Esophagus squamous epithelium (tissue), 5 donors: ENCODE results near the gene MMP14. TPM values are rescaled to one million over a fixed set of nuclear protein-coding genes. Genes with fewer than 3 reads are reported as not detected.

Experiments
- DNase-seq: peaks from one replicate; lab custom pipeline; 2025; lab: John Stamatoyannopoulos, UW
- H3K27ac ChIP-seq, 4 donors: fragments of 200-600 bp; sonication (generic); one replicate each; pipeline ENCODE4 v1.5.1; 2016 to 2019; ENCODE audit warnings: mild to moderate bottlenecking in 1 of 4
- H3K27me3 ChIP-seq, 4 donors: fragments of 200-600 bp; sonication (generic); 1 replicate in 3 of 4; 2 replicates in 1 of 4; pipeline versions ENCODE4 v1.5.1 to v1.6.0; 2017 to 2021; ENCODE audit warnings: antibody characterized with exemption in 1 of 4
- H3K36me3 ChIP-seq, 3 donors: fragments of 200-600 bp; sonication (generic); one replicate each; pipeline ENCODE4 v1.5.1; 2016 to 2019
- H3K4me1 ChIP-seq, 3 donors: fragments of 200-600 bp; sonication (generic); one replicate each; pipeline ENCODE4 v1.5.1; 2017 to 2019
- H3K4me3 ChIP-seq, 4 donors: fragments of 200-600 bp; sonication (generic); 1 replicate in 3 of 4; 2 replicates in 1 of 4; pipeline ENCODE4 v1.5.1; 2016 to 2019; ENCODE audit warnings: mild to moderate bottlenecking in 2 of 4, moderate library complexity in 1 of 4
- H3K9me3 ChIP-seq, 3 donors: fragments of 200-600 bp; sonication (generic); one replicate each; pipeline ENCODE4 v1.5.1; 2016 to 2019
- CTCF ChIP-seq, 6 experiments: fragments of 450-650 bp in 4 of 6; fragments of 200-600 bp in 2 of 6; sonication (generic) in 2 of 6; IDR thresholded peaks; one replicate each; pipeline ENCODE4 v1.5.1; 2016 to 2019; ENCODE audit warnings: antibody characterized with exemption in 6 of 6, mild to moderate bottlenecking in 4 of 6, moderate library complexity in 4 of 6
- POLR2A ChIP-seq, 4 donors: fragments of 450-650 bp; IDR thresholded peaks; one replicate each; pipeline ENCODE4 v1.6.1; 2017; ENCODE audit warnings: antibody characterized with exemption in 4 of 4, mild to moderate bottlenecking in 4 of 4, moderate library complexity in 3 of 4
- WGBS, 2 donors: methylation state at CpG; one replicate each; pipeline ENCODE4 v1.1.5; 2018; 5-methylcytosine and 5-hydroxymethylcytosine counted together
- intact Hi-C: fragments of 100-400 bp; cut with DNase I; formaldehyde crosslinking; loops from one replicate; pipeline ENCODE4 v1.15.0; 2022
- total RNA-seq, 4 donors: library from RNA; depleted of rRNA; stranded (reverse); fragments of >200 nt; gene quantifications; one replicate each; pipeline ENCODE4 v1.1.0, GENCODE V29; 2016
- donor health status: DM: yes; HTN: yes; CAD: no.

The MMP14 gene
- total RNA-seq, 4 donors from 2014 or later, result 67.9 to 127 (median 102) TPM

- peak within 1 kb of the TSS; percentile 64 to 100 (median 88) for H3K4me3 ChIP-seq
- H3K4me1 ChIP-seq, result peaks cover 20 to 58% (median 31%) of the 10 kb centered on the region in 3 donors
- H3K27ac ChIP-seq, result peak within 1 kb of the TSS; percentile 97 to 100 (median 100)
- peaks cover 20 to 36% (median 31%) of the 10 kb centered on the region in 3 donors for H3K36me3 ChIP-seq
- H3K9me3 ChIP-seq, result no peaks in the 10 kb centered on the region
- peak; percentile 72 for DNase-seq
- WGBS, 2 donors, result 0 to 1% methylated on average over 12 to 19 of the region's 50 CpGs
- intact Hi-C loops, result no loop called here
- H3K27me3 ChIP-seq, result no peaks in the 10 kb centered on the region
- peak in 3 of 4 donors; percentile 73 to 93 (median 73) for TF ChIP-seq POLR2A (IDR thresholded peaks at IDR 0.05)
- peak in 4 of 6 experiments; percentile 4 to 25 (median 12) for TF ChIP-seq CTCF (IDR thresholded peaks at IDR 0.05)
Measured at GRCh38 chr14:22871224-22872032, 35.0 kb downstream of the MMP14 start, which contains the start of gene LRP10. LRP10 (plus strand) TSS chr14:22871740; CDS start chr14:22872304, 564 bp downstream.

- 0 to 1% methylated on average over 11 to 24 of the region's 45 CpGs for whole genome bisulfite sequencing, 2 donors
- intact Hi-C loops, result no loop called here
Measured at GRCh38 chr14:22872033-22872832, 35.8 kb downstream of the MMP14 start.

GRCh38 chr14:22872833-22873520 is 36.6 kb downstream of the MMP14 start:
- intact Hi-C loops, result no loop called here
- Histone ChIP-seq H3K27me3 (no peaks in the 10 kb centered on the region), H3K9me3 (no peaks in the 10 kb centered on the region), H3K4me1 (peaks cover 20 to 56% (median 31%) of the 10 kb centered on the region in 3 donors), H3K4me3 (peak overlapping the region; percentile 64 to 100 (median 88)), H3K27ac (peak overlapping the region; percentile 97 to 100 (median 100)), H3K36me3 (peaks cover 35 to 52% (median 46%) of the 10 kb centered on the region in 3 donors)
- TF ChIP-seq POLR2A (IDR thresholded peaks at IDR 0.05) (no peak), CTCF (IDR thresholded peaks at IDR 0.05) (no peak)
- WGBS, 2 donors, result 35 to 44% methylated on average over 10 of the region's 10 CpGs
- DNase-seq, result no peak

More at GRCh38 chr14:22872033-22872832, 35.8 kb downstream of the MMP14 start:
- H3K9me3 ChIP-seq, result no peaks in the 10 kb centered on the region
- H3K36me3 ChIP-seq, result peaks cover 28 to 44% (median 39%) of the 10 kb centered on the region in 3 donors
- TF ChIP-seq POLR2A (IDR thresholded peaks at IDR 0.05), result peak in 1 of 4 donors; percentile 32
- peak; percentile 93 to 99 (median 98) for TF ChIP-seq CTCF (IDR thresholded peaks at IDR 0.05)
- H3K27me3 ChIP-seq, result no peaks in the 10 kb centered on the region
- no peak for DNase-seq
- H3K4me1 ChIP-seq, result peaks cover 20 to 56% (median 31%) of the 10 kb centered on the region in 3 donors
- H3K27ac ChIP-seq, result peak overlapping the region; percentile 97 to 100 (median 100)
- peak overlapping the region; percentile 64 to 100 (median 88) for H3K4me3 ChIP-seq

- Histone ChIP-seq H3K4me1 (peaks cover 14 to 46% (median 26%) of the 10 kb centered on the region in 3 donors), H3K27ac (no peak overlapping the region), H3K36me3 (peaks cover 39 to 74% (median 58%) of the 10 kb centered on the region in 3 donors), H3K27me3 (no peaks in the 10 kb centered on the region), H3K9me3 (no peaks in the 10 kb centered on the region), H3K4me3 (no peak overlapping the region)
- TF ChIP-seq CTCF (IDR thresholded peaks at IDR 0.05), result no peak
- TF ChIP-seq POLR2A (IDR thresholded peaks at IDR 0.05), result no peak
- WGBS, 2 donors, result 91 to 93% methylated on average over 10 to 13 of the region's 15 CpGs
- DNase-seq, result no peak
- intact Hi-C loops, result no loop called here
Measured at GRCh38 chr14:22875003-22875747, 38.8 kb downstream of the MMP14 start.
